Suppressor macrophage (primary cell): ENCODE results near the gene DLG5.

Source experiments
- DNase-seq, 4 experiments: peaks; one replicate each; pipeline ENCODE4 v3.0.0-alpha.2; 2020 to 2022

DLG5 gene

GRCh38 chr10:77912576-77912975 lies 14.0 kb downstream of the DLG5 start:
- DNase-seq, result no peak

DNA sequence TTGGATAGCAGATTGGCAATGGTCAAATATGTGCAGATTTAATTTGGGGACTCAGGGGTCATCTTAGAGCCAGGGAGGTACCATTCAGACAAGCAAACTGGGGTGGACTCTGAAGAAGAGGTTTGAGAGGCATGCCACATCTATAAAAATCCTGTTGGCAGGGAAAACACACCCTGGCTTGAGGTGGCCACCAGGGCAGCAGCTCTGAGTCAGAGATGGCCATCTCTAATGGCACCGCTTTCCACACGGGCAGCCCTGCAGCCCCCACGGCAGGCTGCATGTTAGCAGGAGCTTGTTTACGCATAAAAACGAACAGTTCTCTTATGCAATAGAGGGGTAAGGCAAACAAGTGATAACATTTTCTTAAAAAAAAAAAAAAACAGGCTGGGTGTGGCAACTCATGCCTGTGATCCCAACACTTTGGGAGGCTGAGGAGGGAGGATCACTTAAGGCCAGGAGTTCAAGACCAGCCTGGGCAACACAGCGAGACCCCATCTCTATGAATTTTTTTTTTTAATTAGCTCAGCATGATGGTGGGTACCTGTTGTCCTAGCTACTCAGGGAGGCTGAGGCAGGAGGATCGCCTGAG lies 14.9 kb downstream of the DLG5 start:
- DNase-seq, result no peak

DNA sequence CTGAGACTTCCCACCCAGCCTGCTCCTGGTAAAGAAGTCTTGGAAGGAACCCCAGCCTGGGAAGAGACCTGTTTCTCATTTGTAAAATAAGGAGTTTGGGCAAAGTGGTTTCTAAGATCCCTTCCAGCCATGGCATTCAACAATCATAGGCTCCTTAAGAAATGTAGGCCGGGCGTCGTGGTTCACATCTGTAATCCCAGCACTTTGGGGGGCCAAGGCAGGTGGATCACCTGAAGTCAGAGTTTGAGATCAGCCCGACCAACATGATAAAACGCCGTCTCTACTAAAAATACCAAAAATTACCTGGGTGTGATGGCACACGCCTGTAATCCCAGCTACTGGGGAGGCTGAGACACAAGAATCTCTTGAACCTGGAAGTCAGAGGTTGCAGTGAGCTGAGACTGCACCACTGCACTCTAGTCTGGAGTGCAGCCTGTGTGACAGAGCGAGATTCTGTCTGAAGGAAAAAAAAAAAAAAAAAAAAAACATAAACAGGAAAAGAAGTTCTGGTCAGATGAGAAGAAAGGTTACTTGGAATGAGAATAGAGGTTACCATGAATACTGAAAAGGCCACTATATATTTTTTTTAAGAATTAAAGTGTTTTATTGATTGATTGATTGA lies 15.9 kb downstream of the DLG5 start:
- no peak for DNase-seq

- DNase-seq, result peak in 3 of 4 experiments; percentile 15 to 24 (median 22)
These were observed 16.7 kb downstream of the DLG5 start for GRCh38 chr10:77909749-77910375.

DNA sequence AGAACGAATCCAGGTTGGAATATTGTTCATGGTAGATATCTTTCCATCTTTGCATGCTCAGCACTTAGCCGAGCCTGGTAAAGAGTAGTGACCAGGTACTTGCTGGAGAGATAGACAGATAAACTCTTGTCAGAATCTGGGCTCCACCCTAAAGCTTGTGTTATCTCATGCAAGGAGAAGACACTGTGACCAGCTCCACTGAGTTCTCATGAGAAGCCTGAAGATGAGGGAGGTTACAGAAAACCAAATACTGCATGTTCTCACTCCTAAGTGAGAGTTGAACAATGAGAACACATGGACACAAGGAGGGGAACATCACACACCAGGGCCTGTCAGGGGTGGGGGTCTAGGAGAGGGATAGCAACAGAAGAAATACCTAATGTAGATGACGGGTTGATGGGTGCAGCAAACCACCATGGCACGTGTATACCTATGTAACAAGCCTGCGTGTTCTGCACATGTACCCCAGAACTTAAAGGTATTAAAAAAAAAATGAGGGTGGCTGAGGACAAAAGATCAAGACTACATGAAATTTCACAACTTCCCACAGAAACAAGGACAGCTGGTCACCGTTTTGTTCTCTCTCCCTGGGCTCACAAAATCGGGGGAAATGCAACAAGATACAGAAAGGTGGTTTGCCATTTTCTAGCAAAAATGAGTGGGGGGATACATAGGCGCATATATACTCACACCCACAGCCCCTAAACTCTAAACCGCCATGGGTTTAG lies 17.4 kb downstream of the DLG5 start:
- no peak for DNase-seq

DNA sequence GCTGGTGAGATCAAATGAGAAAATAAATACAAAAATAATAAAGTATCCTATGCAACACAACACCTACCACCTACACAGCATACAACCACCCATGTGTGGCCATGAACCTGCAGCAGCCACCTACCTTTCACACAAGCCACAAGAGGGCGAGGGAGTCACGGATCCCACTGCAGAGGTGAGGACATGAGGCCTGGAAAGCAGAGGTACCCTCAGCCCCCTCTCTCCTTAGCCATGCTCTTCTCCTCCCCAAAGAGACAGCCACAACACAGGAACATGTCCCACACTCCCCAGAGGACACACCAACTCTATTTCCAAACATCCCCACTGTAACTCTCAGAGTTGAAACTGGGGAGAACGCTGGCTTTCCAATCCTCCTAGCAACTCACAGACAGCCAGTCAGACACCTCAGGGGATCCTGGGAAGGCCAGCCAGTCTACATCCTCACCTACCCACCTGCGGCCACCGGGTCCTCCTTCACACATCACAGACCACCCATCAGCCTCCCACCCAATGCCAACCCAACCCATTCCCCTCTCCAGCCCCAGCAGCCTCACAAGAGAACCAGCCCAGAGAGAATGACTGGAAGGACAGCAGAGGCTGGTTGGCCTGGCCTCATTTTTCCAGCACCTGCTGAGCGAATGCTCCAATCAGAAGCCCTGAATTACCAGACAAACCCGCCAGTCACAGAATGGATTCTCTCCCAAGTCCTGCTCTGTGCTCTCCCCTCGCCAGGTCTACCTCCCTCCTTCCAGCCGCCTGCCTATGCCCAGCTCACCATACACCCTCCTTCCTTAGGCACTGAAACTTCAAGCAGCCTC lies 18.4 kb downstream of the DLG5 start:
- no peak for DNase-seq

DNA sequence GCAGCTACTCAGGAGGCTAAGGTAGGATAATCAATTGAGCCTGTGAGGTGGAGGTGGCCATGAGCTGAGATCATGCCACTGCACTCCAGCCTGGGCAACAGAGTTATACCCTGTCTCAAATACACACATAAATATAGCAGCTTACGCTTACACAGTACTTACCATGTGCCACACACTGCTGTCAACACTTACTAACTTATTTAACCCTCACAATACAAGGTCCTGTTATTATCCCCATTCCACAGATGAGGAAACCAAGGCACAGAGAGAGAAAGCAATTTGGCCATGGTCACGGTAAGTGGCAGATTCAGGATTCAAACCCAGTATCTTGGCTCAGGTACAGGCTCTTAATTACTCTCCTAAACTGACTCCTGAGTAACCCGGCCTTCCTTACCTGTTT lies 19.1 kb downstream of the DLG5 start:
- no peak for DNase-seq

GRCh38 chr10:77906951-77907421 lies 19.6 kb downstream of the DLG5 start:
- DNase-seq, result no peak

- no peak for DNase-seq
These were observed 20.8 kb downstream of the DLG5 start for GRCh38 chr10:77905781-77906180.

- DNase-seq, result no peak
These were observed 21.3 kb downstream of the DLG5 start for GRCh38 chr10:77905086-77905748.

GRCh38 chr10:77904100-77904840 lies 22.3 kb downstream of the DLG5 start:
- DNase-seq, result no peak

DNA sequence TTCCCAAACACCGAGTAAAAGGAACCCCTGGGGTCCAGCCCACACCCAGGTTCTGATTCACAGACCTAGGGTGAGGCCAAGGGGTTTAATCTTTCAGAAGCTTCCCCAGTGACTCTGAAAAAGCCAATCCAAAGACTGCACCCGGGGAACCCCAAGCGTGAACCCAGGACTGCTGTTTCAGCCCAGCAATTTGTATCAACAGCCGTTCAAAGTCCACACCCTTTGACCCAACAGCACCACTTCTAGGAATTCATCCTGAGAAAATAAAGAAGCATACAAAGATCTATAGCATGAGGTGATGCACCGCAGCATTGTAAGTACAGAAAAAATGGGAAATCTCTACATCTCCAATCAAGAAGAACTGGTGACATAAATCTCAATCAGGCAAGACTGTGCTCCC lies 24.4 kb downstream of the DLG5 start:
- DNase-seq, result no peak

DNA sequence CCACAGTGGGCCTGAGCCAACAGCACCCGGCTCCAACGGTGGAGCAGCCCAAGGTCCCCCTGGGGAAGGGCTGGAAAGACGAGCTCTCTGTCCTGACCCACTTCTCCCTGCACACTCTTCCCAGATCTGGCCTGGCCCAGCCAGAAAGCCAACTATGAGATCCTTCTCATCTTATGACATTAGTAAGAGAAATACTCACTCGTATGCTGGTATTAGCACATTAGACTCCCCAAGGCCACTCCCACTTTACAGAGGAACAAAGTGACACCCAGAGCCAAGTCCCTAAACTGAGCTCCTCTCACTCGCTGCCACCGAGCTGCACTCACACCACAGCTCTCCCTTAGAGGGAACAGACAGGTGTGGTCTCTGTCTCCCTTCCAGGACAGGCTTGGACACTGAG lies 24.8 kb downstream of the DLG5 start:
- no peak for DNase-seq

DNA sequence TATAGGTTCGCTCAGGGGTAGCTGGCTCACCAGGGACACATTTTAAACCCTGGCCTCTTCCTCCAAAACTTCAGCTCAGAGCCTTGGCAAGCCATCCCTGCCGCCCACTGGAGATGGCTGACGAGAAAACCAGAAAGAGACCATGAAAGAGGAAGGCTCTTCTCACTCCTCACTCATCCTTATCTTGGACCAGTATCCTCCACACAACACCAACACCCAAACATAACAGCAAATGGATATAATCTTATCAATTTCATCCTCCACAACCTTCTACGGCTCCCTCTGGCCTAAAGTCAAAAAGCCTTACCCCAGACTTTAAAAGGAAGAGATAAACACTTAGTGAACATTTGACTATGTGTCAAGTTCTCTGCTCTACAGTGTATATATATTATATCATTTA lies 26.9 kb downstream of the DLG5 start:
- no peak for DNase-seq

DNA sequence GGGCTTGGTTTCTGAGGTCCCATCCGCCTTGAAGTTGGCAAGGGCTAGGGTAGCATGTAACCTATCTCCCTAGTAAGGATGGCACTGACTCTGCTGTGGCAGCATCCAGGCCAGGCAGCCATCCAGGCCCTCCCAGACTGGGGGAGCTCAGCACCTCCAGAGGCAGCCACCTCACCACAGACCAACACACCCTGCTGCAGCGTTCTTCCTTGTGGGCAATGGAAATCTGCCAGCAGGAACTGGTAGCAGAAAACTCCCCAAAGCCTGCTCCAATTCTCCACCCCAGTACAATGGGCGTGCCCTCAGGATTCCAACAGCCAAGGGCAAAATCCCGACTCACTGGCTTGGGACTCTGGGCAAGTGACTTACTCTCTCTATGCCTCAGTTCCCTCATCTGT lies 27.5 kb downstream of the DLG5 start:
- no peak for DNase-seq

DNA sequence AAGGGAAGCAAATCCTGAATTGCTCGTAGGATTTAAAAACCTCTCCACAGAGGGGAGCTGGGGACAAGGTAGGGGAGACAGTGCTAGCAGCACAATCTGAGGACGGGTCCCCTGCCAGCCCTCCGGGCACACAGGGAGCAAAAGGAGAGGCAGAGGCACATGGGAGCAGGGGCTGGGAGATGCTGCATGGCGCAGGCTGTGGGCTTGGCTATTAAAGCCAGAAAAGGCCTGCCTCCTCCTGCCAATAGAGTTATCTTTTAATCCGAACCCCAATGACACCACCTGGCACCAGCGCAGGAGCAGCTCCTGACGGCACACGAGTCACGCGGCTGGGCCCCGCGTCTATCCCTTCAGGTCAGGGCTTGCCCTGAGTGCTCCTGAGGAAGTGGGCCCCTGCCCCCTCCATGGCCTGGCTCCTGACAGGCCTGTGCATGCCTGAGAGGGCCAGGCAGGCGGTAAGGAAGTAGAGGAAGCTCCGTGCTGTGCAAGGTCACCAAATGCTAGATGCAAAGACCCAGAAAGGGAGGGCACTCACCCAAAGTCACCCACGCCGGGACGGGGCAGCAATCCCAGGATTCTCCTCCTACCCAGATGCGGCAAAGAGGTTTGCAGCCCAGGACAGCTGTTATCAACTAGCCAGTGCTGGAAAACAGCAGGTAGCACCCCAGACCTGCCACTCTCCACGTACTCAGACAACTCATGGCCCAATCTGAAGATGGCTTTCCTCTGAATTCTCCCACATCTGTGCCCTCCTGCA lies 28.1 kb downstream of the DLG5 start:
- peak in 3 of 4 experiments; percentile 9 to 27 (median 22) for DNase-seq

DNA sequence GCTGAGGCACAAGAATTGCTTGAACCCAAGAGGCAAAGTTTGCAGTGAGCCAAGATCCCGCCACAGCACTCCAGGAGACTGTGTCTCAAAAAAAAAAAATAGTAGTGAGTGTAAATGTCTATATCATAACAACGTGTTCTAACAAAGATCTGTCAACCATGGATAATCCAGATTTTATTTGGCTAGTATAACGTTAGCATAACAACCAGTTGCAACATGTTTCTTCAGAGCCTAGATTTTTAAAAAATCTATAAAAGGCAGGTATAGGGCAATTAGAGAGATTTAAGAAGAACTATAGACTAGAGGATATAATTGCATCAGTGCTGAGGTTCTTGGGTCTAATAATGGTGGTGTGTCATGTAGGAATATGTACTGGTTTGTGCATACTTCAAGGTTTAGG lies 30.5 kb downstream of the DLG5 start:
- DNase-seq, result no peak

- DNase-seq, result no peak
These were observed 32.5 kb downstream of the DLG5 start for GRCh38 chr10:77894058-77894457.

GRCh38 chr10:77893386-77893785 lies 33.2 kb downstream of the DLG5 start:
- no peak for DNase-seq

DNA sequence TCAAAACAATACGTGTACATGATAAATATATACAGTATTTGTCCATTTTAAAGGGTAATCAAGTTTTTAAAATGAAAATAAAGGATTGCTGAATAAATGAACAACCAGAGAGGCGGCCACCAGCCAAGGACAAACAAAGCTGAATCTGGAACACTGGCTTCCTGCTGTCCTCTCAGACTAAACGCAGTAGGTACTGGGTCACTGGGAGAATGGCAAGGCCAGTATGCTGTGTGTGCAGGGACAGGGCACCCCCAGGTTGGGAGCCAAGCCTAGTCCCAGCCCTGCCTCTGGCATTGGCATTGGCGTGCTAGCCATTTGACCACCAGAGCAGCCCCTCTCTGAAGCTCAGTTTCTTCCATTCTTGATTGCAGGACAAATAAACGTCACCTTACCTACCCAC lies 33.8 kb downstream of the DLG5 start:
- no peak for DNase-seq
